Thyroid gland (tissue), 4 donors: ENCODE results near the gene TRAF7. TPM values are rescaled to one million over a fixed set of nuclear protein-coding genes. Genes with fewer than 3 reads are reported as not detected.
A peak's percentile ranks its signal among the peaks of the same experiment; 100 is the strongest.

Source experiments
- DNase-seq, 2 donors: peaks; one replicate each; pipeline ENCODE4 v3.0.0-alpha.2; 2019
- H3K27ac ChIP-seq, 3 donors: fragments of 200-600 bp; sonication (generic); 1 replicate in 2 of 3; 2 replicates in 1 of 3; pipeline ENCODE4 v1.5.1; 2016 to 2019; ENCODE audit warnings: mild to moderate bottlenecking in 1 of 3, moderate library complexity in 1 of 3
- H3K27me3 ChIP-seq: fragments of 200-600 bp; sonication (generic); one replicate; pipeline ENCODE4 v1.5.1; 2019
- H3K36me3 ChIP-seq, 2 donors: fragments of 200-600 bp; sonication (generic); one replicate each; pipeline ENCODE4 v1.5.1; 2016 to 2019
- H3K4me1 ChIP-seq, 2 donors: fragments of 200-600 bp; sonication (generic); one replicate each; pipeline ENCODE4 v1.5.1; 2017 to 2019
- H3K4me3 ChIP-seq, 3 donors: fragments of 200-600 bp; sonication (generic); replicated peaks in 1 of 3; 1 replicate in 2 of 3; 2 replicates in 1 of 3; pipeline ENCODE4 v1.5.1; 2016; ENCODE audit warnings: mild to moderate bottlenecking in 1 of 3
- H3K9me3 ChIP-seq: fragments of 200-600 bp; sonication (generic); one replicate; pipeline ENCODE4 v1.5.1; 2017
- CTCF ChIP-seq, 6 experiments: fragments of 200-600 bp in 3 of 6; fragments of 450-650 bp in 3 of 6; sonication (generic) in 3 of 6; IDR thresholded peaks; one replicate each; pipeline ENCODE4 v1.5.1; 2016 to 2019; ENCODE audit warnings: antibody characterized with exemption in 6 of 6, mild to moderate bottlenecking in 2 of 6, inconsistent platforms in 1 of 6, moderate library complexity in 1 of 6
- POLR2A ChIP-seq, 2 donors: fragments of 450-650 bp; IDR thresholded peaks; one replicate each; pipeline ENCODE4 v1.6.1; 2017; ENCODE audit warnings: antibody characterized with exemption in 2 of 2, mild to moderate bottlenecking in 2 of 2, moderate library complexity in 1 of 2
- WGBS, 2 donors: methylation state at CpG; one replicate each; pipeline ENCODE4 v1.1.5; 2017; 5-methylcytosine and 5-hydroxymethylcytosine counted together
- intact Hi-C: fragments of 100-400 bp; cut with DNase I; formaldehyde crosslinking; loops from one replicate; pipeline ENCODE4 v1.15.1; 2023
- total RNA-seq, 4 donors: library from RNA; depleted of rRNA; stranded (reverse); fragments of >200 nt; gene quantifications; one replicate each; pipeline ENCODE4 v1.2.3, GENCODE V29; 2016

TRAF7 gene
- total RNA-seq, 4 donors from 2014 or later = 27.7 to 51.9 (median 41.5) TPM

GRCh38 chr16:2143878-2144485, 11.6 kb upstream of the TRAF7 start:
- TF ChIP-seq CTCF (IDR thresholded peaks at IDR 0.05) (no peak), POLR2A (IDR thresholded peaks at IDR 0.05) (no peak)
- WGBS, 2 donors = 74 to 83% methylated on average over 10 of the region's 17 CpGs
- intact Hi-C loops = no loop called here
- Histone ChIP-seq H3K4me1 (peaks cover 20 to 25% of the 10 kb centered on the region in 2 donors), H3K36me3 (no peaks in the 10 kb centered on the region), H3K27me3 (no peaks in the 10 kb centered on the region), H3K9me3 (no peaks in the 10 kb centered on the region), H3K27ac (no peak overlapping the region), H3K4me3 (no peak overlapping the region)
- DNase-seq = no peak

GRCh38 chr16:2145843-2146242, 9.7 kb upstream of the TRAF7 start:
- DNase-seq = no peak
- no peaks in the 10 kb centered on the region for H3K9me3 ChIP-seq
- 91% methylated on average over 5 of the region's 5 CpGs for WGBS, 2 donors
- no peak overlapping the region for H3K27ac ChIP-seq
- intact Hi-C loops = no loop called here
- TF ChIP-seq POLR2A (IDR thresholded peaks at IDR 0.05) = no peak
- no peak for TF ChIP-seq CTCF (IDR thresholded peaks at IDR 0.05)
- no peaks in the 10 kb centered on the region for H3K27me3 ChIP-seq
- peaks cover 22 to 32% of the 10 kb centered on the region in 2 donors for H3K4me1 ChIP-seq
- H3K36me3 ChIP-seq = no peaks in the 10 kb centered on the region
- H3K4me3 ChIP-seq = no peak overlapping the region

GRCh38 chr16:2147378-2147777, 8.2 kb upstream of the TRAF7 start:
- Histone ChIP-seq H3K9me3 (no peaks in the 10 kb centered on the region), H3K27ac (peak overlapping the region; percentile 79 to 97 (median 87)), H3K27me3 (no peaks in the 10 kb centered on the region), H3K4me1 (peaks cover 22 to 38% of the 10 kb centered on the region in 2 donors), H3K4me3 (no peak overlapping the region), H3K36me3 (no peaks in the 10 kb centered on the region)
- peak; percentile 89 to 90 for DNase-seq
- no peak for TF ChIP-seq POLR2A (IDR thresholded peaks at IDR 0.05)
- no peak for TF ChIP-seq CTCF (IDR thresholded peaks at IDR 0.05)
- 29 to 33% methylated on average over 1 to 6 of the region's 6 CpGs for WGBS, 2 donors
- intact Hi-C loops = no loop called here

GRCh38 chr16:2147981-2148671, 7.5 kb upstream of the TRAF7 start, which contains the start of gene RAB26:
Gene RAB26, plus strand, starts transcription at chr16:2148625. Its CDS starts 159 bp downstream, at chr16:2148784.
- TF ChIP-seq POLR2A (IDR thresholded peaks at IDR 0.05) (peak in 1 of 2 donors; percentile 46), CTCF (IDR thresholded peaks at IDR 0.05) (no peak)
- H3K27me3 ChIP-seq = no peaks in the 10 kb centered on the region
- peak within 1 kb of the TSS in 1 of 3 donors; percentile 43 for H3K4me3 ChIP-seq
- H3K9me3 ChIP-seq = no peaks in the 10 kb centered on the region
- 0 to 3% methylated on average over 2 to 16 of the region's 55 CpGs for WGBS, 2 donors
- DNase-seq = peak; percentile 97 to 98
- H3K4me1 ChIP-seq = peaks cover 29 to 45% of the 10 kb centered on the region in 2 donors
- peak within 1 kb of the TSS; percentile 79 to 97 (median 87) for H3K27ac ChIP-seq
- intact Hi-C loops = no loop called here
- no peaks in the 10 kb centered on the region for H3K36me3 ChIP-seq
